Stimulated activated CD8-positive, alpha-beta memory T cell treated with anti-CD3 and anti-CD28 coated beads, Interleukin-7, amount 100 ng/mL, for 1 hour (primary cell): ENCODE results near the gene ELMO1.

Experiments
- DNase-seq, 2 donors: peaks; one replicate each; pipeline ENCODE4 v3.0.0-alpha.2; 2020; ENCODE audit warnings: low read depth in 2 of 2

The ELMO1 gene

DNA sequence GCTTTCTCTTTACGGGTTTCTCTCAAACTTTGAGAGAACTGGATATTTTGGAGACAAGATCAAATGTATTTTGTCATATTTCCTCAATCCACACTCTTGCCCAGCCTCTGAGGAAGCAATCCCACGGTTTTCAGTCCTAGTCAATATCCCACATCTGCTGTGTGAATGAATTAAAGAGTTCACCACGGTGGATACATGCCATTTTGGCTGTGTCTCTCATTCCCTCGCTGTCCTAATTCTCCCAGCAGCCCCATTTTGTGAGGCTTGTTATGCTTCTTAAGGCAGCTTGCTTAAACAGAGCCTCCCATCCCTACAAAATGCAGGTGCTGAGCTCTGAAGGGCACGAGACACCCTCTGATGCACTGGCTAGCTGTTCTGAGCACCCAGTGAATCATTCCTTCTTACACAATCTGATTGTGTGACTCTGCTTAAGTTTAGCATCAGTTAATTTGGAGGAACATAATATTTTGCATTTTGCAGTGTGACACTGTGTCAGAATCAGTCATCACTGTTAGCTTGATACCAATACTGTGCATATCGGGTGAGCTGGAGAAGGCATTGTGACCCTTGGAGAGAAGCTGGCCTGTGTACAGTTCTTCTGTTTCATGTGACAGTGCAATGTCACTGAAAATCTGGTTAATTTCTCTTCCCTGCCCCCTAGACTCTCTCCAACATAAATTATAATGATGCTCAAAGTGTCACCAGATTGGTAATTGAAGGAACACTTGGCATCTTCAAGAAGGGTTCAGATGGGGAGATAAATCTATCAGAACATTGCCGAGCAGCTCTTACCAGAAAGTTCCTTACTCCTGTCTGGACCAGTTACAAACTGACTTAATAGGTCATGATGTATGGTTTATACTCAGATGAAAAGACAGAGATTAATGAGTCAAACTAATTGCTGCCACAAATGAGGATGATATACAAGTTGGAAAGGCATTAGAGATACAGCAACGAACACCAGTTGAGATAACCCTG is 620.6 kb downstream of the ELMO1 start:
- no peak for DNase-seq

DNA sequence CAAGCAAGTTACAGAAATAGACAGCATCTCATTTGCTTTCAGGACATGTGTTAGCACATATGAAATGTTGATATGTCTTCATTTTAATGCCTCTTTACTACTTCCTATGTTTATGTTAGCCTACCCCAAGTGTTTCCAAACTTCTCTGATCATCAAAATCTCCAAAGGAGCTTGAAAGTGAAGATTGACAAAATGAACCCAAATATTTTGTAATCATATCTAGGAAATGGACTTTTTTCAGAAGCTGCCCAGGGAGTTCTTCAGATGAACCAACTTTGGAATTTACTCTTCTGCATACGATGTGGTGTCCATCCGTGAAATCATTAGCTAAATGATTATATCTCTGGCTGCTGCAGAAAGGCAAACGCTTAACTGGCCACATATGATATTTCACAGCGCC is 623.2 kb downstream of the ELMO1 start:
- no peak for DNase-seq

DNA sequence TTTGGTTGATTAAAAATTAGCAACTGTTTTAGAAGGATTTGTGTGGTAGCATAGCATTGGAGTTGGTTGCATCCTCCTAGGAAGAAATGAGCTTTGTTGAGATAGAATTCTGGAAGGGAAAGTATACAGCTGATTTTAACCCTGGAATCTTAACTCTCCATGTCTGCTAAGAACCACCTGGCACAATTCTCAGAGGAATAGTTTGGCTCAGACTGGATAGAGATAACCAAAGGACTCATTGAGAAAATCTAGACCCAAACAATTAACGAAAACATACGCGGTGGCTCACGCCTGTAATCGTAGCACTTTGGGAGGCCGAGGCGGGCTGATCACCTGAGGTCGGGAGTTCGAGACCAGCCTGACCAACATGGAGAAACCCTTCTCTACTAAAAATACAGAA is 625.3 kb downstream of the ELMO1 start:
- DNase-seq, result no peak

DNA sequence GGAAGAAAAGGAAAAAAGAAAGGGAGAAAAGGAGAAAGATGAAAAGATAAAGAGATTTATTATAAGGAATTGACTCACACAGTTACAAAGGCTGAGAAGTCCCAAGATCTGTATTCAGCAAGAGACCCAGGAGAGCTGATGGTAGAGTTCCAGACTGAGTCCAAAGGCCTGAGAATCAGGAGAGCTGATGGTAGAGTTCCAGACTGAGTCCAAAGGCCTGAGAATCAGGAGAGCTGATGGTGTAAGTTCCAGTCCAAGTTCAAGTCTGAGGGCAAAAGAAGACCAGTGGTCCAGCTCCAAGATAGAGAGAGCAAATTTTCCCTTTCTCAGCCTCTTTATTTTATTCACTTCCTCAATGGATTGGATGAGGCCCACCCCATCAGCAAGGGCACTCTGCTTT is 627.0 kb downstream of the ELMO1 start:
- no peak for DNase-seq

DNA sequence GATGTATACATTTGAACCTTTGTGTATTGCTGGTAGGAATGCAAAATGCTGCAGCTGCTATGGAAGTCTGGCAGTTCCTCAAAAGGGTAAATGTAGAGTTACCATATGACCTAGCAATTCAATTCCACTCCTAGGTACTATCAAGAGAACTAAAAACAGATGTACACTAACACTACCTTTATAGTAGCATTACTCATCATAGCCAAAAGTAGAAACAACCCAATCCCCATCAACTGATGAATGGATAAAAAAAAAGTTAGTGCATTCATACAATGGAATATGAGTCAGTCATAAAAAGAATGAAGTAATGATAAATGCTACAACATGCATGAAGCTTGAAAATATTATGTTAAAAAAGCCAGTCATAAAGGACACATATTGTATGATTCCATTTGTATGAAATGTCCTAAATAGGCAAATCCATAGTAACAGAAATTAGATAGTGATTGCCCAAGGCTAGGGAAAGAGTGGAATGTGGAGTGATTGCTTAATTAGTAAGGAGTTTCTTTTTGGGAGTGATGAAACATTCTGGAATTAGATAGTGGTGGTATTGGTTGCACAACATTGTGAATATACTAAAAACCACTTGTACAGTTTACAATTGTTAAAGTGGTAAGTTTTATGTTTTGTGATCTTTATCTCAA is 628.0 kb downstream of the ELMO1 start:
- DNase-seq, result no peak

DNA sequence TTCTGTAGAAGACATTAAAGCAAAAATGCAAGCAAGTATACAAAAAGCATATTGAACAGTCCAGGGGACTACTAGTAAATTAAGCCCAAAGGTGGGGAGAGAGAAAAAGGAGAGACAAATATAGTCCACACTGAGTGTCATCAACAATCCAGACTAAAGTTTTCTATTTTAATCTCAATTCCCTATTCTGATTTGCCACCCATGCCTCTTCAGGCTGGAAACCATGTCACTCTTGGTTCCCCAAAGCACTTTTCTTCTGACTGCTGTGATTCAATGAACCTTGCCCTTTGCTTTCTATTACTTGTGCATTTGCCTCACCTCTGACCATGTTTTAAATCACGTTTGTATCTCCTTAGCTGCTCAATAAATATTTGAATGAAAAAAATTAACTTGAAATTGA is 629.0 kb downstream of the ELMO1 start:
- DNase-seq, result no peak

DNA sequence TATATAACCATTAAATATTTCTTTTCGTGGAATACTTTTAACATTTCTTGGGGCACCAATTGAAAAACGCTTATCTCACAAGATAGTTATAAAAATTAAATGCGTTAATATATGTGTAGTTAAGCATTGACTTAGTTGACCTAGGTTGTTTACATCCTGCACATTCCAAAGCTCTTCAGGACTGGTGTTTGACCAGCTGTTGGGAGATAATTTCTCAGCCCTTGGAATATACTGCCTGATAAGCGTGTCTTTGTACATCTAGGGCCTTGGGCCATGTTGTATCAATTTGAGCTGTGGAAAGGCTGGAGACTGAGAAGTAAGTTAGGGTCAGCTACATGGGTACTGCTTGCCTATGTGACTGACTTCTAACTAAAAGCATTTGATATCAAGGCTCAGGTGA is 634.4 kb downstream of the ELMO1 start:
- no peak for DNase-seq

DNA sequence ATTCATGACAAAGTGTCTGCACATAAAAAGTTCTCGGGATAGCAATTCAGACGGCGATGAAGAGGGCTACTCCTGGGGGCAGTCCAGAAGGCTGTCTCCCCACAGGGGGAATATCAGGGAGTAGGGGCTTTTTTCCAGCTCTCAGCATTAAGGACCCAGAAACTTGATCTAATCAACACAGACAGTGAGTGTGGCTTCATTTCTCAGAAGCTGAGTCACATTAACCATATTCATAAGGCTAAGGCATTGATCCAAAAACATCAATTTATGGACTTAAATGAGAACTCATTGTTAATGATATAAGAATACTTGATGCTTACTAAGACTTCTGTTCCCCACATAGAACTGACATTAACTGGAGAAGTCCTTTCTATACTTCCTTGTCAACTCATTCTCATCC is 636.9 kb downstream of the ELMO1 start:
- DNase-seq, result no peak

DNA sequence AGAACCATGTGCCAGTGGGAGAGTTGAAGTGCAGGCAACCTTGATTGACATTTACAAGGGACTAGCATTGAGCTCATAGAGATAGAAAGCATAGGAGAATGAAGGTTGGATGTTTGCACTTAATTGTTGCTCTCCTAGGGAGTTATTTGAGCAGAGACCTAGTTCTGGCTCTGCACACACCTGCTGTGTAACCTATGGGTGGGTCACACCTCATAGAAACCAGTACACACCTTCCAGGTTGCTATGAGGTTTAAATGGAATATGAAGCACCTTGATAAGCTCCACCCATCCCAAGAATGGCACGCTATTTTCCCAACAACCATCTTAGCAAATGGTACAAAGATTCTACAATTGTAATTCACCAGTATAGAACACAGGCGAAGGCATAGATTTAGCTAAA is 638.2 kb downstream of the ELMO1 start:
- DNase-seq, result no peak

DNA sequence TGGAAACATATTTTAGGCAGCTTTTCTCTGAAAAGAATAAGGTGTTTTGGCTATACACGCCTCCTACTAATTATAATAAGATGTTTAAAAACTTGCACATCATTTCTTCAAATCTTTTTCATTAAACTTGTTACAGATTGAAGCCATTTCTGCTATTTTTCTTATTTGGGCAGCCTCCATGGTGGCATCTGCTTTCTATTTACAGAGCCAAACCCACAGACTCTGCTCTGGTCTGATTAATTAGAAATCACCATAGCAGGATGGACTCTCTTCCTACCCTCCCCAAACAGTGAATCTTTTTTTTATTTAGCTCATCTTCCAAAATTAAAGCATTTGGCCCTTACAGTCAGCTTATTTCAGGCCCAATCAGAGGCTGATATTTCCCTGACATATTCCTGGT is 638.6 kb downstream of the ELMO1 start:
- DNase-seq, result no peak

DNA sequence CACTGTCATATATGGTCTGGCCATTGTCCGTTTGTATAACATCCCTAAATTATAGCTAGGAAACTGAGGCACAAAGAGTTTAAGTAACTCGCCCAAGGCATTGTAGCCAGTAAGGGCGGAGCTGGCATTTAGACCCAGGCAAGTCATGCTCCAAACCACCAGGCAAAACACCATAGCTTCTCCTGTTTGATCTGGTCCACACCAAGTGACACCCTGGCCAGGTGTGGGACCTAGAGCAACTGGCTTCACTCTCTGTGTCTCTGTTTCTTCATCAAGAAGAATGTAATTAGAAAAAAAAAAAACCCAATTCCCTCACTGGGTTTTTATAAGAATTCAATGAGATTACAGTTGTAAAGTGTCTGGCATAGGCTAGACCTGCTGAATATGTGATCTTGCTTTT is 639.2 kb downstream of the ELMO1 start:
- DNase-seq, result no peak

DNA sequence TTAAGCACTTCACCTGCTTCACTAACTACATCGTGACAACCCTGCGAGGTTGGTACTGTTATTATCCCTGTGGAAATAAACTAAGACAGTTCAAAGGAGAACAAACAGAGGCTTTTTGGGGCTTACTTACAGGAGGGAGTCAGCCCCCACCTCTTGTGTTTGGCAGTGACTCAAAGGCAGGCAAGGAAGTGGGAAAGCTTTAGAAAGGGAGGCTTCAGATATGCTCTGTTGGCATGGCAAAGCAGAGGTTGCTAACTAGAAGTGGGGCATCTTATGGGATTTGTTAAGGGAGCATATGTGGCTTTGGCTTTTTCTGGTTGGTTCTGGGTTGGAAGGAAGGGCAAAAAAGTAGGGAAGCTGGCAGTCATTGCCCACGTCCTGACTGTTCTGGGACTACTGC is 639.6 kb downstream of the ELMO1 start:
- no peak for DNase-seq

DNA sequence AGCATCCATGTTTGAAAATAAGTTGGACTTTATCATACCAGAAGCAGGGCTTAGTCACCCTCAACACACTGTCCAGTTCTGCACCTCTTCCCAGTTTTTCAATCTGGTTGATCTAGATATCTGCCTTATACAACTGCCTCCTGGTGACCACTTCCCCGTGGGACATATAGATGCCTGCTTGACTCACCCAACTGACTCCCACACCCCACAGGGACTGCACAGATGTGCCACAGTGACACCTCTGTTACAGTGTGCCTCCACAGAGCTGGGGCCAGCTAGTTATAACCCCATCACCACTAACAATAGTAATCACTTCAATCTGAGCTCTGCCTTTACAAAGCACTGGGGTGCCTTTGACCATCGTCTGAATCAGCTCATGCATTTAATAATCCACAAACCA is 641.8 kb downstream of the ELMO1 start:
- no peak for DNase-seq
